ENCODE measurements around the gene PRPH. TPM values are rescaled to one million over a fixed set of nuclear protein-coding genes. Genes with fewer than 3 reads are reported as not detected.

Gene PRPH
- total and polyA plus RNA-seq, 2 of the 13 experiments (the other 11 are each of a cell fraction or from before 2014, with no cell fraction given) = 0.12 TPM; not detected in 1

DNA sequence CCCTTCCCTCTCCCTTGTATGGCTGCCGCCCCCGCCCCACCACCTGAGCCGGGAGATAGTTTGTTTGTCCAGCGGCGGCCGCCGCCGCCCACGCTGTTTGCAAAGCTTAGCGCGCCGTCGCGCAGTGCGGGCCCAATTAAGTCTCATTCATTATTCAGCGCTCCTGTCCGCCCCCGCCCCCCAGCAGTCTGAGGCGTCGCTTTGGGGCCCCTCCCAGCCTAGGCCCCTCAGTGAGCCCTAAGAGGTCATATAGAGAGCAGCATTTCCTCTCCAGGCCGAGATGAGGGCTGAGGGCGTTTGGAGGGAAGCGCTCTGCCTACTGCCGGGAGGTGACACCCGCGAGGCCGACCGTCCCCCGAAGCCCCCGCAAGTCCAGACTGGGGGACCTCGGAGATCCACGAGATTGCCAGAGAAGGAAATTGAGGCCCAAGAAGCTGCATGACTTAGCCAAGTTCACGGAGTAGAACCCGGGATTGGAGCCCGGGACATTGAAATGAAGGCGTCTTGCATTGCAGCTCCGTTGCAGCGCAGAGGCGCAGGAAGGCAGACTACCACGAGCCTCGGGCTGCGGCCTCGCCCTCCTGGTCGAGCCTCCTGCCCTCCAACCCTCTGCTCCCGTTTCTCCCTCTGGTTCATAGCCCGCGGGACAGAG, 51.8 kb downstream of the PRPH start, which contains the start of gene DNAJC22 (continued):
- TF ChIP-seq LRRFIP1 (CRISPR knock-in tag; conservative IDR thresholded peaks at IDR 0.05) = no peak
- TF ChIP-seq NFIB (CRISPR knock-in tag; IDR thresholded peaks at IDR 0.05; ENCODE audit: borderline replicate concordance) = no peak
- no peak for TF ChIP-seq PRMT3 (CRISPR knock-in tag; IDR thresholded peaks at IDR 0.05; ENCODE audit: borderline replicate concordance, low read depth)
- no peak for TF ChIP-seq PAWR (CRISPR knock-in tag; IDR thresholded peaks at IDR 0.05; ENCODE audit: borderline replicate concordance)
- peak; percentile 64; the same call in 1 of the 2 replicates for TF ChIP-seq ZNF274 (CRISPR knock-in tag; IDR thresholded peaks at IDR 0.05)
- TF ChIP-seq NFAT5 (CRISPR knock-in tag; IDR thresholded peaks at IDR 0.05) = no peak
- TF ChIP-seq, protein P1, sequence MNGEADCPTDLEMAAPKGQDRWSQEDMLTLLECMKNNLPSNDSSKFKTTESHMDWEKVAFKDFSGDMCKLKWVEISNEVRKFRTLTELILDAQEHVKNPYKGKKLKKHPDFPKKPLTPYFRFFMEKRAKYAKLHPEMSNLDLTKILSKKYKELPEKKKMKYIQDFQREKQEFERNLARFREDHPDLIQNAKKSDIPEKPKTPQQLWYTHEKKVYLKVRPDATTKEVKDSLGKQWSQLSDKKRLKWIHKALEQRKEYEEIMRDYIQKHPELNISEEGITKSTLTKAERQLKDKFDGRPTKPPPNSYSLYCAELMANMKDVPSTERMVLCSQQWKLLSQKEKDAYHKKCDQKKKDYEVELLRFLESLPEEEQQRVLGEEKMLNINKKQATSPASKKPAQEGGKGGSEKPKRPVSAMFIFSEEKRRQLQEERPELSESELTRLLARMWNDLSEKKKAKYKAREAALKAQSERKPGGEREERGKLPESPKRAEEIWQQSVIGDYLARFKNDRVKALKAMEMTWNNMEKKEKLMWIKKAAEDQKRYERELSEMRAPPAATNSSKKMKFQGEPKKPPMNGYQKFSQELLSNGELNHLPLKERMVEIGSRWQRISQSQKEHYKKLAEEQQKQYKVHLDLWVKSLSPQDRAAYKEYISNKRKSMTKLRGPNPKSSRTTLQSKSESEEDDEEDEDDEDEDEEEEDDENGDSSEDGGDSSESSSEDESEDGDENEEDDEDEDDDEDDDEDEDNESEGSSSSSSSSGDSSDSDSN (CRISPR knock-in tag; IDR thresholded peaks at IDR 0.05) = no peak
- TF ChIP-seq ATF7-NPFF (CRISPR knock-in tag; IDR thresholded peaks at IDR 0.05; ENCODE audit: low read depth) = peak; percentile 84; the same call in 1 of the 2 replicates
- no peak for TF ChIP-seq CBFB (CRISPR knock-in tag; IDR thresholded peaks at IDR 0.05)
- TF ChIP-seq ZBTB7A (CRISPR knock-in tag; IDR thresholded peaks at IDR 0.05) = 0 out of 2 replicates have a peak, but pooled peaks have one; percentile 32
- peak; percentile 74 for TF ChIP-seq ZNF883 (CRISPR knock-in tag; IDR thresholded peaks at IDR 0.05; ENCODE audit: not compliant biosample characterization)
- TF ChIP-seq FOXA1 (IDR thresholded peaks at IDR 0.05) = no peak
- TF ChIP-seq FOXA1 (CRISPR knock-in tag; IDR thresholded peaks at IDR 0.05) = peak; percentile 31; the same call in 1 of the 2 replicates
- TF ChIP-seq PAF1 (CRISPR knock-in tag; IDR thresholded peaks at IDR 0.05) = no peak
- TF ChIP-seq KDM5B (CRISPR knock-in tag; IDR thresholded peaks at IDR 0.05; ENCODE audit: borderline replicate concordance) = no peak
- TF ChIP-seq, protein P2, sequence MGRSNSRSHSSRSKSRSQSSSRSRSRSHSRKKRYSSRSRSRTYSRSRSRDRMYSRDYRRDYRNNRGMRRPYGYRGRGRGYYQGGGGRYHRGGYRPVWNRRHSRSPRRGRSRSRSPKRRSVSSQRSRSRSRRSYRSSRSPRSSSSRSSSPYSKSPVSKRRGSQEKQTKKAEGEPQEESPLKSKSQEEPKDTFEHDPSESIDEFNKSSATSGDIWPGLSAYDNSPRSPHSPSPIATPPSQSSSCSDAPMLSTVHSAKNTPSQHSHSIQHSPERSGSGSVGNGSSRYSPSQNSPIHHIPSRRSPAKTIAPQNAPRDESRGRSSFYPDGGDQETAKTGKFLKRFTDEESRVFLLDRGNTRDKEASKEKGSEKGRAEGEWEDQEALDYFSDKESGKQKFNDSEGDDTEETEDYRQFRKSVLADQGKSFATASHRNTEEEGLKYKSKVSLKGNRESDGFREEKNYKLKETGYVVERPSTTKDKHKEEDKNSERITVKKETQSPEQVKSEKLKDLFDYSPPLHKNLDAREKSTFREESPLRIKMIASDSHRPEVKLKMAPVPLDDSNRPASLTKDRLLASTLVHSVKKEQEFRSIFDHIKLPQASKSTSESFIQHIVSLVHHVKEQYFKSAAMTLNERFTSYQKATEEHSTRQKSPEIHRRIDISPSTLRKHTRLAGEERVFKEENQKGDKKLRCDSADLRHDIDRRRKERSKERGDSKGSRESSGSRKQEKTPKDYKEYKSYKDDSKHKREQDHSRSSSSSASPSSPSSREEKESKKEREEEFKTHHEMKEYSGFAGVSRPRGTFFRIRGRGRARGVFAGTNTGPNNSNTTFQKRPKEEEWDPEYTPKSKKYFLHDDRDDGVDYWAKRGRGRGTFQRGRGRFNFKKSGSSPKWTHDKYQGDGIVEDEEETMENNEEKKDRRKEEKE (IDR thresholded peaks at IDR 0.05) = no peak
- TF ChIP-seq ZNF121 (CRISPR knock-in tag; IDR thresholded peaks at IDR 0.05) = peak; percentile 73

Data from HepG2 (cell line).